Liver (tissue), 3 donors: Measurements from ENCODE around the gene FITM1.

Experiments used
- FOXA1 ChIP-seq: IDR thresholded peaks from 2 replicates; pipeline ENCODE4 v1.6.1; 2016; ENCODE audit warnings: antibody characterized with exemption
- JUND ChIP-seq, 2 donors: IDR thresholded peaks; 2 replicates each; pipeline ENCODE4 v1.6.1; 2016; ENCODE audit warnings: antibody characterized with exemption in 2 of 2
- MAX ChIP-seq: IDR thresholded peaks from 2 replicates; pipeline ENCODE4 v1.6.1; 2016; ENCODE audit warnings: antibody characterized with exemption
- RAD21 ChIP-seq, 2 donors: IDR thresholded peaks; 2 replicates each; pipeline ENCODE4 v1.6.1; 2016; ENCODE audit warnings: antibody characterized with exemption in 2 of 2, mild to moderate bottlenecking in 2 of 2
- REST ChIP-seq: IDR thresholded peaks from 2 replicates; pipeline ENCODE4 v1.6.1; 2016; ENCODE audit warnings: antibody characterized with exemption, mild to moderate bottlenecking
- TAF1 ChIP-seq: conservative IDR thresholded peaks from 2 replicates; pipeline ENCODE4 v1.6.1; 2016; ENCODE audit warnings: antibody characterized with exemption, mild to moderate bottlenecking
- YY1 ChIP-seq: IDR thresholded peaks from 2 replicates; pipeline ENCODE4 v1.6.1; 2016; ENCODE audit warnings: antibody characterized with exemption, mild to moderate bottlenecking
- TF ChIP-seq, protein P1 (sequence below): fragments of 150-350 bp; IDR thresholded peaks from 2 replicates; pipeline ENCODE4 v1.5.1; 2017; ENCODE audit warnings: improper control_type of control experiment, low read depth, low read length; ENCODE audit not compliant: missing input control
- TF ChIP-seq, protein P2 (sequence below): IDR thresholded peaks from 2 replicates; pipeline ENCODE4 v1.6.1; 2016; ENCODE audit warnings: antibody characterized with exemption
- donor health status: healthy.
- donor health status: healthy.

- TF ChIP-seq, protein P1, sequence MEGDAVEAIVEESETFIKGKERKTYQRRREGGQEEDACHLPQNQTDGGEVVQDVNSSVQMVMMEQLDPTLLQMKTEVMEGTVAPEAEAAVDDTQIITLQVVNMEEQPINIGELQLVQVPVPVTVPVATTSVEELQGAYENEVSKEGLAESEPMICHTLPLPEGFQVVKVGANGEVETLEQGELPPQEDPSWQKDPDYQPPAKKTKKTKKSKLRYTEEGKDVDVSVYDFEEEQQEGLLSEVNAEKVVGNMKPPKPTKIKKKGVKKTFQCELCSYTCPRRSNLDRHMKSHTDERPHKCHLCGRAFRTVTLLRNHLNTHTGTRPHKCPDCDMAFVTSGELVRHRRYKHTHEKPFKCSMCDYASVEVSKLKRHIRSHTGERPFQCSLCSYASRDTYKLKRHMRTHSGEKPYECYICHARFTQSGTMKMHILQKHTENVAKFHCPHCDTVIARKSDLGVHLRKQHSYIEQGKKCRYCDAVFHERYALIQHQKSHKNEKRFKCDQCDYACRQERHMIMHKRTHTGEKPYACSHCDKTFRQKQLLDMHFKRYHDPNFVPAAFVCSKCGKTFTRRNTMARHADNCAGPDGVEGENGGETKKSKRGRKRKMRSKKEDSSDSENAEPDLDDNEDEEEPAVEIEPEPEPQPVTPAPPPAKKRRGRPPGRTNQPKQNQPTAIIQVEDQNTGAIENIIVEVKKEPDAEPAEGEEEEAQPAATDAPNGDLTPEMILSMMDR: no peak
- TF ChIP-seq REST: no peak
- TF ChIP-seq RAD21 (IDR thresholded peaks at IDR 0.05): no peak
- TF ChIP-seq YY1: no peak
- no peak for TF ChIP-seq MAX
- no peak for TF ChIP-seq FOXA1
- TF ChIP-seq, protein P2, sequence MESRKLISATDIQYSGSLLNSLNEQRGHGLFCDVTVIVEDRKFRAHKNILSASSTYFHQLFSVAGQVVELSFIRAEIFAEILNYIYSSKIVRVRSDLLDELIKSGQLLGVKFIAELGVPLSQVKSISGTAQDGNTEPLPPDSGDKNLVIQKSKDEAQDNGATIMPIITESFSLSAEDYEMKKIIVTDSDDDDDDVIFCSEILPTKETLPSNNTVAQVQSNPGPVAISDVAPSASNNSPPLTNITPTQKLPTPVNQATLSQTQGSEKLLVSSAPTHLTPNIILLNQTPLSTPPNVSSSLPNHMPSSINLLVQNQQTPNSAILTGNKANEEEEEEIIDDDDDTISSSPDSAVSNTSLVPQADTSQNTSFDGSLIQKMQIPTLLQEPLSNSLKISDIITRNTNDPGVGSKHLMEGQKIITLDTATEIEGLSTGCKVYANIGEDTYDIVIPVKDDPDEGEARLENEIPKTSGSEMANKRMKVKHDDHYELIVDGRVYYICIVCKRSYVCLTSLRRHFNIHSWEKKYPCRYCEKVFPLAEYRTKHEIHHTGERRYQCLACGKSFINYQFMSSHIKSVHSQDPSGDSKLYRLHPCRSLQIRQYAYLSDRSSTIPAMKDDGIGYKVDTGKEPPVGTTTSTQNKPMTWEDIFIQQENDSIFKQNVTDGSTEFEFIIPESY: no peak
- TF ChIP-seq JUND (IDR thresholded peaks at IDR 0.05): no peak
- no peak for TF ChIP-seq TAF1
These were observed 6.7 kb upstream of the FITM1 start for GRCh38 chr14:24123424-24124417.
